Stomach (tissue), 9 donors: ENCODE data around the gene ZC3H12C. TPM values are rescaled to one million over a fixed set of nuclear protein-coding genes. Genes with fewer than 3 reads are reported as not detected.

Experiments
- DNase-seq, 2 donors: peaks; one replicate each; pipeline versions ENCODE4 v3.0.0 to v3.0.0-alpha.2; 2013 to 2019
- H3K27ac ChIP-seq, 5 donors: fragments of 200-600 bp in 4 of 5; sonication (generic) in 4 of 5; one replicate each; pipeline ENCODE4 v1.5.1; 2013 to 2019; ENCODE audit warnings: mild to moderate bottlenecking in 1 of 5, moderate library complexity in 1 of 5
- H3K27me3 ChIP-seq, 3 donors: fragments of 200-600 bp; sonication (generic); one replicate each; pipeline ENCODE4 v1.5.1; 2017 to 2019; ENCODE audit warnings: mixed run types in 1 of 3
- H3K36me3 ChIP-seq, 4 donors: fragments of 200-600 bp; sonication (generic); 1 replicate in 3 of 4; 2 replicates in 1 of 4; pipeline ENCODE4 v1.5.1; 2016 to 2019
- H3K4me1 ChIP-seq, 4 donors: fragments of 200-600 bp; sonication (generic); one replicate each; pipeline ENCODE4 v1.5.1; 2016 to 2019
- H3K4me3 ChIP-seq, 4 donors: fragments of 200-600 bp; sonication (generic) in 3 of 4; one replicate each; pipeline ENCODE4 v1.5.1; 2016 to 2019; ENCODE audit warnings: mild to moderate bottlenecking in 1 of 4
- H3K9me3 ChIP-seq, 4 donors: fragments of 200-600 bp; sonication (generic); one replicate each; pipeline ENCODE4 v1.5.1; 2016 to 2019
- EP300 ChIP-seq: sonication (generic); formaldehyde crosslinking; IDR thresholded peaks from one replicate; pipeline ENCODE4 v1.6.1; 2017; ENCODE audit warnings: antibody characterized with exemption
- POLR2A ChIP-seq, 4 donors: fragments of 450-650 bp; IDR thresholded peaks; one replicate each; pipeline ENCODE4 v1.6.1; 2016; ENCODE audit warnings: antibody characterized with exemption in 4 of 4, control low read depth in 2 of 4, mild to moderate bottlenecking in 1 of 4, moderate library complexity in 1 of 4
- POLR2AphosphoS5 ChIP-seq, 3 donors: sonication (generic); formaldehyde crosslinking; IDR thresholded peaks; one replicate each; pipeline ENCODE4 v1.6.1; 2016; ENCODE audit warnings: antibody characterized with exemption in 3 of 3
- WGBS, 5 donors: extraction: QIAGEN DNeasy Blood & Tissue Kit in 3 of 5; methylation state at CpG; one replicate each; pipeline versions ENCODE4 v1.1.5 to v1.1.7; 2013 to 2018; 5-methylcytosine and 5-hydroxymethylcytosine counted together
- intact Hi-C: fragments of 100-400 bp; cut with DNase I; formaldehyde crosslinking; loops from one replicate; pipeline ENCODE4 v1.15.1; 2023; ENCODE audit warnings: low total_unique reads
- polyA plus RNA-seq, 3 donors: library from polyadenylated mRNA; stranded (reverse); fragments of 200-250 nt; gene quantifications; one replicate each; pipeline ENCODE4 v1.2.3, GENCODE V29; 2013
- total RNA-seq, 5 donors: library from RNA; depleted of rRNA; stranded (reverse); fragments of >200 nt; gene quantifications; one replicate each; pipeline versions ENCODE4 v1.1.0 to v1.2.3, GENCODE V29; 2014 to 2016
- TF ChIP-seq, protein P1 (sequence below), 7 experiments: fragments of 450-650 bp in 4 of 7; fragments of 200-600 bp in 3 of 7; sonication (generic) in 3 of 7; IDR thresholded peaks; one replicate each; pipeline ENCODE4 v1.5.1; 2016 to 2019; ENCODE audit warnings: antibody characterized with exemption in 7 of 7, control low read depth in 2 of 7, mild to moderate bottlenecking in 1 of 7
- donor health status: healthy with polysubstance abuse.
- donor health status: Bipolar disorder and iron deficiency.
- donor health status: healthy.

Gene ZC3H12C
- total and polyA plus RNA-seq, 8 donors, result 1.3 to 23.2 (median 8.3) TPM

DNA sequence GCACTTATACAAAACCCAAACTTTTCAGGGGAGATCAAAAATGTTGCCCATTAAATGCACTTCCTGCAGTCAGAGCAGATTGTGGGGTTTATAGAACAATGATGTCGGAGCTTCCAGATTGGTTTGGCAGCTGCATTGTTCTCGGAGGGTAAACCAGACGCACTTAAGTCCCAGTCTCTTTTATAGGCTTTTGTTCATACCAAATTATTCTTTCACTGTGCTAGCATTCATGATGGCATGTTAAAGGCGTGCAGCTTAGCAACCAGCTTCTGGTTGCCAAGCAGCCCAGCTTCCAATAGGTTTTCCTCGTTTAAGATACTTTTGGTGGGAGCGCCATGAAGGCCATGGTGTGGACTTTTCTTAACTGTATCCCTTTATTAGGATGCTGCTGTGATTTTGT, 40.9 kb downstream of the ZC3H12C start:
- H3K9me3 ChIP-seq, result no peaks in the 10 kb centered on the region
- peaks cover 0 to 10% (median 6%) of the 10 kb centered on the region in 4 donors for H3K36me3 ChIP-seq
- peak in 1 of 2 donors; percentile 50 for DNase-seq
- no peak overlapping the region for H3K4me3 ChIP-seq
- H3K27me3 ChIP-seq, result no peaks in the 10 kb centered on the region
- 78 to 87% (median 81%) methylated on average over 6 of the region's 6 CpGs for WGBS, 5 donors
- TF ChIP-seq, protein P1, sequence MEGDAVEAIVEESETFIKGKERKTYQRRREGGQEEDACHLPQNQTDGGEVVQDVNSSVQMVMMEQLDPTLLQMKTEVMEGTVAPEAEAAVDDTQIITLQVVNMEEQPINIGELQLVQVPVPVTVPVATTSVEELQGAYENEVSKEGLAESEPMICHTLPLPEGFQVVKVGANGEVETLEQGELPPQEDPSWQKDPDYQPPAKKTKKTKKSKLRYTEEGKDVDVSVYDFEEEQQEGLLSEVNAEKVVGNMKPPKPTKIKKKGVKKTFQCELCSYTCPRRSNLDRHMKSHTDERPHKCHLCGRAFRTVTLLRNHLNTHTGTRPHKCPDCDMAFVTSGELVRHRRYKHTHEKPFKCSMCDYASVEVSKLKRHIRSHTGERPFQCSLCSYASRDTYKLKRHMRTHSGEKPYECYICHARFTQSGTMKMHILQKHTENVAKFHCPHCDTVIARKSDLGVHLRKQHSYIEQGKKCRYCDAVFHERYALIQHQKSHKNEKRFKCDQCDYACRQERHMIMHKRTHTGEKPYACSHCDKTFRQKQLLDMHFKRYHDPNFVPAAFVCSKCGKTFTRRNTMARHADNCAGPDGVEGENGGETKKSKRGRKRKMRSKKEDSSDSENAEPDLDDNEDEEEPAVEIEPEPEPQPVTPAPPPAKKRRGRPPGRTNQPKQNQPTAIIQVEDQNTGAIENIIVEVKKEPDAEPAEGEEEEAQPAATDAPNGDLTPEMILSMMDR (IDR thresholded peaks at IDR 0.05), result no peak
- TF ChIP-seq POLR2A (IDR thresholded peaks at IDR 0.05) (no peak), POLR2AphosphoS5 (IDR thresholded peaks at IDR 0.05) (no peak), EP300 (no peak)
- intact Hi-C loops, result no loop called here
- no peak overlapping the region for H3K27ac ChIP-seq
- no peaks in the 10 kb centered on the region for H3K4me1 ChIP-seq

DNA sequence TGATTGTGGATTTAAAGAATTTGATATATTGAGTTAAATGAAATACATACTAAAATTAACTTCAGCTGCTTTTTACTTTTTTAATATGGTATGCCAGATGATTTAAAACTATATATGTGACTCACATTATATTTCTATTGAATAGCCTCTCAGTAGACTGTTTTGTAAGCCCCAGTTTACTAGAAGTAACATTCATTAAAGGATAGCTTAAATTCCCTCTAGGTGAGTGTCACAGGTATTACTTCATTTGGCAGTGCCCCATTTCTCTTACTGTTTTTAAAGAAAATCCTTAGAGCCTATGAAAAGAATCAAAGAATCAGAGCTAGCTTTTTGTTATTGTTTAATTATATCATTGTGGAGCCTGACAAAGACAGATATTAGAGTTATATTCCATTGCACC, 48.6 kb downstream of the ZC3H12C start:
- H3K27me3 ChIP-seq, result no peaks in the 10 kb centered on the region
- no peak for TF ChIP-seq POLR2AphosphoS5 (IDR thresholded peaks at IDR 0.05)
- TF ChIP-seq, protein P1 (IDR thresholded peaks at IDR 0.05), result no peak
- TF ChIP-seq EP300, result no peak
- TF ChIP-seq POLR2A (IDR thresholded peaks at IDR 0.05), result no peak
- no peak overlapping the region for H3K4me3 ChIP-seq
- intact Hi-C loops, result no loop called here
- peaks cover 0 to 10% (median 5%) of the 10 kb centered on the region in 4 donors for H3K36me3 ChIP-seq
- no peaks in the 10 kb centered on the region for H3K9me3 ChIP-seq
- H3K4me1 ChIP-seq, result no peaks in the 10 kb centered on the region
- DNase-seq, result no peak
- no peak overlapping the region for H3K27ac ChIP-seq

DNA sequence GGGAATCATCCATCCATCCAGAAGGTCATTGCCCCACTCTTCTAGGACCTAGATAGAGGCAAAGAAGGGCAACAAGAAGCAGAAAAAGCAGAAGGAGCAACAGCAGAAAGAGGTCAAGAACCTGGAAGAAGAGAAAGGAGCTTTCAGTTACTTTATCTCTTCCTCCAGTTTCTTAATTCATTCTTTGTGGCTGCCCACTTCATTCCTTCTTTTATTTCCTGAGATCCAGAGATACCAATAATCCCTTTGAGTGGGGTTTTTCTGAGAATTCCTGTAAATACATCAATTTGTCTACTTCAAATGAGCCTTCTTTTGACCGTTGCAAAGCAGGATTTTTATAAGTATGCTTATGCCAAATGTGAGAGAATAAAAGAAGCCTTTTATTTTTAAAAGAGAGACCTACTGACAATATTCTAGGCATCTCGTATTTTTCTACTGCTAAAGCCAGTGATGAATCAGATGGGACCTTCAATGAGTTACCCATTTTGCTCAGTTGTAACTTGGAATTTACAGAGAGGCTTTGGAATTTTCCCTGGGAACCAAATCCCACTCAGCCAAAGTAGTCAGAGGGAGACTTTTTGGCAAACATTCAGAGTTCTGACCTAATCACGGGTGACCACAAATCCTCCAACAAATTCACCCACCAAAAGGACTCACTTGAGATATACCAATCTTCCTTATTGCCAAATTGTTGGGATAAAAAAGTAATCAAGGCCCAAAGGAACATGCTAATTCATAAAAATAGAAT, 54.9 kb downstream of the ZC3H12C start:
- no peaks in the 10 kb centered on the region for H3K9me3 ChIP-seq
- H3K4me1 ChIP-seq, result peaks cover 0 to 24% (median 0%) of the 10 kb centered on the region in 4 donors
- TF ChIP-seq POLR2AphosphoS5 (IDR thresholded peaks at IDR 0.05), result no peak
- no peak for TF ChIP-seq POLR2A (IDR thresholded peaks at IDR 0.05)
- TF ChIP-seq, protein P1 (IDR thresholded peaks at IDR 0.05), result no peak
- no peak for TF ChIP-seq EP300
- WGBS, 5 donors, result 50 to 66% (median 55%) methylated on average over 3 of the region's 3 CpGs
- peaks cover 0 to 8% (median 2%) of the 10 kb centered on the region in 4 donors for H3K36me3 ChIP-seq
- intact Hi-C loops, result no loop called here
- H3K4me3 ChIP-seq, result no peak overlapping the region
- DNase-seq, result no peak
- no peak overlapping the region for H3K27ac ChIP-seq
- no peaks in the 10 kb centered on the region for H3K27me3 ChIP-seq

DNA sequence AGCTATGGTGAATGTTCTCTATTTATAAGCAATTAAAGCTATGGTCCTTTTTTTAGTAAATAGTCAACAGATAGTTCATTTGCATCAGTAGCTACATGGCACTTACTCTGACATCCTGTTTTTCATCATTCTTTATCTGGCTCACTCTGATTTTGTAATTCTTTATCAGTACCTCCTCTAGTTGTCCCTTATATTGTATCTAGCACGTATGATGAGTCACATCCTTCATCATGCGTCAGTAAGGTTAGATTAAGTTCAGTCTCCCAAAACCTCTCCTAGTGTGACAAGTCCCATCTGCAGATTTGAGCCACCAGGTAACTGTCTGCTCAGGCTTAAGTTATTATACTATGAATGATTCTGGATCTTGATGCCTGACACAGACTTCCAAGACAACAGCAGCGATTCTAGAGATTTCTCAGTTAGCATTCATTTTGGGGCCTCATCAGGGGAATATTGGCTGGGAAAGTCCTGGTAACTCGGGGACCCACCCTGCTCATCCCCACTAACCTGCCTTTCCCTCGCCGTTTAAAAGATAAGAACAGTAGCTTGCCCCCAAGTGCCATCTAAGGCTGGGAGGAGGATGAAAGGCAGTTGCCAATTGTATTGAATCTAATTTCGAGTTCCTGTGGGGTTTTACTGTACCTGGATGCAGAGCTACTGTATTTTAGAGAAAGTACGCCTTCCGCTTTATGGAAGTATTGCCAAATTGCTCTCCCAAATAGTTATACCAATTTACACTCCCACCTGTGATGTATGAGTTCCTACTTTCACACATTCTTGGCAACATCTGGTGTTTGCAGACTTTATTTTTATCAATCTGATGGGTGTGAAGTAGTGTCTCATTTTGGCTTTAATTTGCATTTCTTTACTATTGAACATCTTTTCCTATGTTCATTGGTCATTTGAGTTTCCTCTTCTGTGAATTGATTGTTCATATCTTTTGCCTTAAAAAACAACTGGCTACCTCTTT, 55.9 kb downstream of the ZC3H12C start:
- TF ChIP-seq, protein P1 (IDR thresholded peaks at IDR 0.05), result no peak
- no peak for TF ChIP-seq EP300
- TF ChIP-seq POLR2AphosphoS5 (IDR thresholded peaks at IDR 0.05), result no peak
- DNase-seq, result no peak
- no peaks in the 10 kb centered on the region for H3K9me3 ChIP-seq
- H3K36me3 ChIP-seq, result peaks cover 0 to 16% (median 6%) of the 10 kb centered on the region in 4 donors
- intact Hi-C loops, result no loop called here
- no peak overlapping the region for H3K27ac ChIP-seq
- no peaks in the 10 kb centered on the region for H3K27me3 ChIP-seq
- no peak overlapping the region for H3K4me3 ChIP-seq
- peaks cover 0 to 24% (median 0%) of the 10 kb centered on the region in 4 donors for H3K4me1 ChIP-seq
- 67 to 82% (median 73%) methylated on average over 9 of the region's 9 CpGs for WGBS, 5 donors
